Measurements from ENCODE around the gene SNX12.

- TF ChIP-seq EZH2phosphoT487 (IDR thresholded peaks at IDR 0.05; ENCODE audit: unreplicated experiment) (no peak), CTCF (conservative IDR thresholded peaks at IDR 0.05; ENCODE audit: low read depth in 2 of 2) (no peak), STAT1 (IDR thresholded peaks at IDR 0.05; ENCODE audit: unreplicated experiment) (no peak), REST (IDR thresholded peaks at IDR 0.05; ENCODE audit: unreplicated experiment) (no peak), EZH2 (IDR thresholded peaks at IDR 0.05; ENCODE audit: low read depth, unreplicated experiment) (no peak), POLR2AphosphoS5 (IDR thresholded peaks at IDR 0.05; ENCODE audit: low read depth) (no peak), ZNF114 (CRISPR knock-in tag; IDR thresholded peaks at IDR 0.05) (no peak), ETS1 (IDR thresholded peaks at IDR 0.05) (no peak), CREB1 (CRISPR knock-in tag; IDR thresholded peaks at IDR 0.05; ENCODE audit: low read depth) (no peak)
- TF ChIP-seq, protein P1, sequence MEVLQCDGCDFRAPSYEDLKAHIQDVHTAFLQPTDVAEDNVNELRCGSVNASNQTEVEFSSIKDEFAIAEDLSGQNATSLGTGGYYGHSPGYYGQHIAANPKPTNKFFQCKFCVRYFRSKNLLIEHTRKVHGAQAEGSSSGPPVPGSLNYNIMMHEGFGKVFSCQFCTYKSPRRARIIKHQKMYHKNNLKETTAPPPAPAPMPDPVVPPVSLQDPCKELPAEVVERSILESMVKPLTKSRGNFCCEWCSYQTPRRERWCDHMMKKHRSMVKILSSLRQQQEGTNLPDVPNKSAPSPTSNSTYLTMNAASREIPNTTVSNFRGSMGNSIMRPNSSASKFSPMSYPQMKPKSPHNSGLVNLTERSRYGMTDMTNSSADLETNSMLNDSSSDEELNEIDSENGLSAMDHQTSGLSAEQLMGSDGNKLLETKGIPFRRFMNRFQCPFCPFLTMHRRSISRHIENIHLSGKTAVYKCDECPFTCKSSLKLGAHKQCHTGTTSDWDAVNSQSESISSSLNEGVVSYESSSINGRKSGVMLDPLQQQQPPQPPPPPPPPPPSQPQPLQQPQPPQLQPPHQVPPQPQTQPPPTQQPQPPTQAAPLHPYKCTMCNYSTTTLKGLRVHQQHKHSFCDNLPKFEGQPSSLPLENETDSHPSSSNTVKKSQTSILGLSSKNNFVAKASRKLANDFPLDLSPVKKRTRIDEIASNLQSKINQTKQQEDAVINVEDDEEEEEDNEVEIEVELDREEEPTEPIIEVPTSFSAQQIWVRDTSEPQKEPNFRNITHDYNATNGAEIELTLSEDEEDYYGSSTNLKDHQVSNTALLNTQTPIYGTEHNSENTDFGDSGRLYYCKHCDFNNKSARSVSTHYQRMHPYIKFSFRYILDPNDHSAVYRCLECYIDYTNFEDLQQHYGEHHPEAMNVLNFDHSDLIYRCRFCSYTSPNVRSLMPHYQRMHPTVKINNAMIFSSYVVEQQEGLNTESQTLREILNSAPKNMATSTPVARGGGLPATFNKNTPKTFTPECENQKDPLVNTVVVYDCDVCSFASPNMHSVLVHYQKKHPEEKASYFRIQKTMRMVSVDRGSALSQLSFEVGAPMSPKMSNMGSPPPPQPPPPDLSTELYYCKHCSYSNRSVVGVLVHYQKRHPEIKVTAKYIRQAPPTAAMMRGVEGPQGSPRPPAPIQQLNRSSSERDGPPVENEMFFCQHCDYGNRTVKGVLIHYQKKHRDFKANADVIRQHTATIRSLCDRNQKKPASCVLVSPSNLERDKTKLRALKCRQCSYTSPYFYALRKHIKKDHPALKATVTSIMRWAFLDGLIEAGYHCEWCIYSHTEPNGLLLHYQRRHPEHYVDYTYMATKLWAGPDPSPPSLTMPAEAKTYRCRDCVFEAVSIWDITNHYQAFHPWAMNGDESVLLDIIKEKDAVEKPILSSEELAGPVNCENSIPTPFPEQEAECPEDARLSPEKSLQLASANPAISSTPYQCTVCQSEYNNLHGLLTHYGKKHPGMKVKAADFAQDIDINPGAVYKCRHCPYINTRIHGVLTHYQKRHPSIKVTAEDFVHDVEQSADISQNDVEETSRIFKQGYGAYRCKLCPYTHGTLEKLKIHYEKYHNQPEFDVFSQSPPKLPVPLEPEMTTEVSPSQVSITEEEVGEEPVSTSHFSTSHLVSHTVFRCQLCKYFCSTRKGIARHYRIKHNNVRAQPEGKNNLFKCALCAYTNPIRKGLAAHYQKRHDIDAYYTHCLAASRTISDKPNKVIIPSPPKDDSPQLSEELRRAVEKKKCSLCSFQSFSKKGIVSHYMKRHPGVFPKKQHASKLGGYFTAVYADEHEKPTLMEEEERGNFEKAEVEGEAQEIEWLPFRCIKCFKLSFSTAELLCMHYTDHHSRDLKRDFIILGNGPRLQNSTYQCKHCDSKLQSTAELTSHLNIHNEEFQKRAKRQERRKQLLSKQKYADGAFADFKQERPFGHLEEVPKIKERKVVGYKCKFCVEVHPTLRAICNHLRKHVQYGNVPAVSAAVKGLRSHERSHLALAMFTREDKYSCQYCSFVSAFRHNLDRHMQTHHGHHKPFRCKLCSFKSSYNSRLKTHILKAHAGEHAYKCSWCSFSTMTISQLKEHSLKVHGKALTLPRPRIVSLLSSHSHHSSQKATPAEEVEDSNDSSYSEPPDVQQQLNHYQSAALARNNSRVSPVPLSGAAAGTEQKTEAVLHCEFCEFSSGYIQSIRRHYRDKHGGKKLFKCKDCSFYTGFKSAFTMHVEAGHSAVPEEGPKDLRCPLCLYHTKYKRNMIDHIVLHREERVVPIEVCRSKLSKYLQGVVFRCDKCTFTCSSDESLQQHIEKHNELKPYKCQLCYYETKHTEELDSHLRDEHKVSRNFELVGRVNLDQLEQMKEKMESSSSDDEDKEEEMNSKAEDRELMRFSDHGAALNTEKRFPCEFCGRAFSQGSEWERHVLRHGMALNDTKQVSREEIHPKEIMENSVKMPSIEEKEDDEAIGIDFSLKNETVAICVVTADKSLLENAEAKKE (CRISPR knock-in tag; IDR thresholded peaks at IDR 0.05), result no peak
These were observed 14.1 kb upstream of the SNX12 start for GRCh38 chrX:71082124-71082647.
